DMS 273 (cell line): ENCODE data around the gene TNRC18.

ENCODE experiments used
- DNase-seq: peaks from one replicate; lab custom pipeline; 2025; ENCODE audit not compliant: unreplicated experiment; lab: John Stamatoyannopoulos, UW

The TNRC18 gene

DNA sequence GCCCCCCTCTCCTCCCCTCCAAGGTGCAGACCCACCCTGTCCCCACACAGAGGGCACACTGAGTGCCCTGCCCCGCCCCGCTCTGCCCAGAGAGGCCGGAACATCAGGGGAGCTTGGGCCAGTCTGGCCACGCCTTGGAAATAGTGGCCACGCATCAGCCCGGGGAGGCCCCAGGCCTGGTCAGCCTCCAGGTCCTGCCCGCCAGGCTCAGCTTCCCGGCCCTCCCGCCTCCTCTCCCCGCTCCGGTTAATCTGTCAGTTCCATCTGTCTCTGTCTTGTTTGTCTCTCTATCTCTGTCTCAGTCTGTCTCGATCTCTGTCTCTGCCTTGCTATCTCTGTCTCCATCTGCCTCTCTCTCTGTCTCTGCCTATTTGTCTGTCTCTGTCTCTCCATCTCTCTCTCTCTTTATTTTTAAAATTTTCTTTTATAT is 28.9 kb upstream of the TNRC18 start:
- no peak for DNase-seq

DNA sequence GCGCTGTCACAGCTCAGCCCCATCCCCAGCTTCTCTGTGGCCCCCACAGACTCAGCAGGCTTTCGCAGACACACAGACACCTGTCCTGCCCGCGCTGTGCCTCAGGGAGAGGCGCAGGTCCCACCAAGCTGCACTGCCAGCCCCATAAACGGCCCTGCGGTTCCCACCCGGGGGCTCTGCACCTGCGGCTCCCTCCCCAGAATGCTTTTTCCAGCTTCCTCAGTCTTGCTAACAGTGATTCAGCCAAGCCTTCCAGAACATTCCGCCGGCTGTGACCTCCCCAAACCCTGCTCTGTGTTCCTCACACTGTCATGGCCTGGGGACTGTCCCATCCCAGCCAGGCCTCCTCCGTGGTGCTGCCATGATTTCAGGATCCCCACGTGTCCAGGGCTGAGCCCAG is 27.8 kb upstream of the TNRC18 start:
- no peak for DNase-seq

DNA sequence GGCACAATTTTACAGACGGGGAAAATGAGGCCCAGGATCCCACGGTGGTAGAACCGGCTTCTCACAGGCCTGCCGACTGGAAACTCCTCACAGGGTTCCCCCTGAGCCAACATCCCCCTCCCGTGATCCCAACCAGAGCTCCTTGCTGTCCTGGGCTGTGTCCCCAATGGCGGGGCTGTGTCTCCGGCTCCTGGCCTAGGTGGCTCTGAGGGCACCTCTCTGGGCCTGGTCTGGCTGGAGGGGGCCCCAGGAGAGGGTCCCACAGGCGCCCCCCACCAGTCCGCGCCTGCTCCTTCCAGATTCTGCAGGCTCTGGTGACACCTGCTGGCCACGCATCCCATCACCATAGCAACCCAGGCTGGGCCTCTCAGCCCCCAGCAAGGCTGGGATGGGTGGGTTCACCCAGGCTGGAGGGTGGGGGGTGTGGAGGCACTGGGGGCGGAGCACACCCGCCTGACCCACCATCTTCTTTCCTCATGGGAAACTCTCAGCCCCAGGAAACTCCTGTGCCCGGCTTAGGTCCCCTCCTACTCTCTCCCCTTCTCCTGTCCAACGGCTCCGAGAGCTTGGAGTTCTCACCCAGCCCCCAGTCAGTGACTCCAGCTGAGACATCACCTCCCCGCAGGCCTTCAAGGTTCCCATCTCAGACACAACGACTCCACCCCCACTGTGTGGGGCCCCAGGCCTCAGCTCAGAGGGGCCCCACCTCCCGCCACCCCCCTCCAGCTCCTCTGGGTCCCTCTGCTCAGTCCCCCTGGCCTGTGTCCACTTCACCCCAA is 27.1 kb upstream of the TNRC18 start:
- peak; percentile 89 for DNase-seq

DNA sequence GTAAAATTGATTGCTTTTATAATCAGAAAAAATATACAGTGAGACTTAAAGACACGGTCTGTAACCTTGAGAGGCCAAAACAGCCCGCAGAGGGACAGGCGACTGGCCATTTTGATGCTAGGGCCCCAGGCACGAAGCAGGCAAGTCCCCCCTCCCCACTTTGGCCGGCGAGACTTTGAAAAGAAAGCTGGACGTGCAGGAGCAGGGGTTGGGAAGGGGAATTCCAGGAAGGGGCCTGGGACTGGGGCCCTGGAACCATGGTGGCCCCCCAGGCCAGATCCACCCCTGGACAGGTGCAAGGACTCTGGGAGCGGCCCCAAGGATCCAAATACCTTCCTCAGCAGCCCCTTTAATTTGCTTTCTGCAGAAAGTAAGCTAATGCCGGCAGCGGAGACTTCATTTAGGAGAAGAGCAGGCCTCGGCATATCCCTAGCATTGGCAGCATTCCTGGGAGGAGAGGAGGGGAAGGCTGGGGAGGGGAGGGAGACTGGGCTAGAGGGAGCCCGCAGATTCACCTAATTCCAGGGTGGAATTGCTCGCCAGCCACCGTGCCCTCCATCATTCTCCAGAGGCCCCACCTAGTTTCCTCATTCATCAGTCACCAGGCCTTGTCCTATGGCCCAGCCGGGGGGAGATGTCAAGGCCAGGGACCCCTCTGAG is 24.9 kb upstream of the TNRC18 start:
- peak; percentile 86 for DNase-seq

DNA sequence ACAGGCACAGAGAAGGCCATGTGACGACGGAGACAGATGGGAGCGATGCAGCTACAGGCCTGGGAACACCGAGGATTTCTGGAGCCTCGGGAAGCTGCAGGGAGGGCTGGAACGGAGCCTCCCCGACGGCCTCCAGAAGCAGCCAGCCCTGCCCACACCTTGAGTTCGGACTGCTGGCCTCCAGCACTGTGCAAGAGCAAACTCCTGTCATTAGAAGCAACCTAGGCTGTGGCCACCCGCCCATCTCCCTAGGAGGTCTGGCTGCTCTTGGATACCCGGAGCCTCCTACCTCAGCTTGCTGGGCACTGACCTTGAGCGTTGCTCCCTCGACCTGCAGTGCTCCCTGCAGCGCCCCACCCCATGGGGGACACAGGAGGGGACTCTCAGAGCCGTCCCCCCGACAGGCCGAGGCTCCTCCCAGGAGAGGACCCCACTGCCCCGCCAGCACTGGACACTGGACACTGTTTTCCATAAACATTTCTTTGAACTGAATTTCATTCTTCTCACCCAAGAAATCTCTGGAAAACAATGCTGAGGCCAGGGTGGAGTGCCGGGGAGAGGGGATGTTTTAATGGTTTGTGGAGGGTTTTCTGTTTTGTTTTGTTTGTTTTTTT is 22.5 kb upstream of the TNRC18 start:
- peak; percentile 82 for DNase-seq

DNA sequence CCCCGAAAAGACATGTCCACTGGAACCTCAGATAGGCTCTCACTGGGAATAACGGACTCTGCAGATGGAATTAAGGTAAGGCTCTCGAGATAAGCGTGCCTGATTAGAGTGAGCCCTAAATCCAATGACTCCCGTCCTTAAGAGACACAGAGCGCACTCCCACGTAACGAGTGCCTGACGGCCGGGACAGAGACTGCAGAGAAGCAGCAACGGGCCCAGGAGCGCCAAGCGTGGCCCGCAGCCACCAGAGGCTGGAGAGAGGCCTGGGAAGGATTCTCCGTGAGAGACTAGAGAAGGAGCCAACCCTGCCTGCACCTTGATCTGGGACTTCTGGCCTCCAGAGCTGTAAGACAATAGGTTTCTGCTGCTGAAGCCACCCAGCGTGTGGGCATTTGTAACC is 20.0 kb upstream of the TNRC18 start:
- no peak for DNase-seq

DNA sequence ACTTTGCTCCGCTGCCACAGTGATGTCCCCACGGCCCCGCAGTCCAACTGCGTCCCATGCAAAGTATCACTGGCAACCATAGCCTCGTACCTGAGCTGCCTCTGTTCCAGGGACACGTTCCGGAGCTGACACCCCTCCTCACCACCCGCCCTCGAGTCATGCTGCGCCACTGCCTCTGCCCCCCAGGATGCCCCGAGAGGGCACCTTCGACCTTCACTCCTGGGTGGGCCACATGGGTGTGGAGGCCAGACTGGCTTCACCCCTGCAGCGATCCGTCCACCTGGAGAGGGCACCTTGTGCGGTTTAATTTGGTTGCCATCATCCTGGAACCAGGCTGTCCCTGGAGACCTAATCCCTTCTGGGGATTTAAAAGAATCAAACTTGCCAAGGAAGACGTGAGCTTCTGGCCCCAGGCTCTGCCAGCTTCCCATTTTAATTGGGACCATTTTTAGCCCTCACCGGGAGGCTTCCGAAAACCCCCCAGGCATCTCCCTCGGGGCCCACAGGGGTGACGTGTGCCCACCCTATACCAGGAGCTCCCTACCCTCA is 19.2 kb upstream of the TNRC18 start:
- peak; percentile 55 for DNase-seq

DNA sequence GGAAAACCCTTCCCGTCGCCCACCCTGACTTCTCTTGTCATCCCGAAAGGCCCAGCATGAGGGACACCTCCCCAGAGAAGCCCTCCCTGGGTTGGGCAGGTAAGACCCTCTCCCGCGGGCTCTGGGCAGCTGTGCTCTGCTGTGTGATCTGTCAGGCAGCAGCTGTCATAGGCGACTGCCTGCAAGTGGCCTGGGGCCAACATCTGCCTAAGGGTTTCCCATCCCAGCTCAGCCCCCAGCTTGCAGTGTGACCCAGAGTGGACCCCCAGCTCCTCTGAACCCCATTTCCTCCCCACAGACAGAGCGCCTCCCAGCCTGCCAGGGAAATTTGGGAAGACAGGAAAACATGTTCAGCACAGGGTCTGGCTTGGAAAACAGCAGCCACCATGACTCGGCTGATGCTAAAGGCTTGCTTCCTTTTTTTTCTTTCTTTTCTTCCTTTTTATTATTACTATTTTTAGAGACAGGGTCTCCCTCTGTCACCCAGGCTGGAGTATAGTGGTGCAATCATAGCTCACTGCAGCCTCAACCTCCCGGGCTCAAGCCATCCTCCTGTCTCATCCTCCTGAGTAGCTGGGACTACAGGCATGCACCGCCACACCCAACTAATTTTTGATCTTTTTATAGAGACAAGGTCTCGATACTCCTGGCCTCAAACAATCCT is 18.3 kb upstream of the TNRC18 start:
- DNase-seq, result peak; percentile 72

DNA sequence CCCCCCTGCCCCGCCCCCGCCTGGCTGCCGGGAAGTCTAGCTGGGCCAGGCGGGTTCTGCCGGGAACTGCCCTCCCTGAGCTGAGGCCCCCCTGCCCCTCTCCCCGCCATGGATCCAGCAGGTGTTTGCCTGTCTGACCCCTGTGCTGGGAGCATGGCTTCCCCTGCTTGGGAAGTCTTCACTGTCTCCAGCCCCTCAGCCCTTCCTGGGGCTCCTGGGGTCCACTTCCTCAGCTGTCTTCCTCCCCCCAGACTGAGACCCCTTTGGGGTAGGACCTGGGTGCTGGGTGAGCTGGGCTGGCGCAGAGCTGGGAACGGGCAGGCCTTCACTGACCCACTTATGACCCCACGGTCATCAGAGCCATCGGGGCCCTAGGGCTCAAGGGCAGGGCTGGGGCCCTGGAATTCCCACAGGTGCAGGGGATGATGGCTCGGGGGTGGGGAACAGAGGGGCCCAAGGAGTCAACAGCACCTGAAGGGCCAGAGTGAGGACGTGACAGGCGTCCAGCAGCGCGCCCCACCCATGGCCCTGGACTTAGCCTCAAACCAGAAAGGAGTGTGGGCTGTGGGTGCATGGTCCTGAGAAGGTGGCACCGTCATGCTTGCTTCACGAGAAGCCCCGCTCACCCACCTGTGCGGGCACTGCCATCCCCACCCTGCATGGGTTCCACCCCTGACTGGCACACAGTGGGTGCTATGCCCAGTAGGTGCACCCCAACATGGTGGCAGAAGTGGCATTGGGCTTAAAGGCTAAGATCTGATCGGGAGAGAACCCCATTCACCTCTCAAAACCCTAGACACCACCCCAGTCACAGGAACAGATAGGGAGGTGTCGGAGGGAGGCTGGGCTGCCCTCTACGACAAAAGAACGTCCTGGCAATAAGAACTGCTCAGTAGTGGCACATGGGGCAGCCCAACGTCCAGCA is 16.2 kb upstream of the TNRC18 start:
- peak; percentile 84 for DNase-seq

DNA sequence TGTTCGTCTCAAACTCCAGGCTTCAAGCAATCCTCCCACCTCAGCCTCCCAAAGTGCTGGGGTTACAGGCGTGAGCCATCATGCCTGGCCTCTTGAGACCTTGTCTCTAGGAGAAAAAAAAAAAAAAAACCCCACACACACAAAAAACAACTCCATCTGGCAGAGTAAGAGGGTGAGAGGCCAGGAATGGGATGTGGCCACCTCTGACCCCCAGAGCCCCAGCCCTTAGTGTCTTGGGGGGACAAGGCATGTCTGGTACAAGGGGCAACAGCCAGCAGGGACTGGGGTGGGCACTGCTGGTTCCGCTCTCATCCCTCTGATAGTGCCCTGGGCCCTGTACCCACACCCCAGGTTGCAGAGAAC is 15.6 kb upstream of the TNRC18 start:
- peak; percentile 83 for DNase-seq

DNA sequence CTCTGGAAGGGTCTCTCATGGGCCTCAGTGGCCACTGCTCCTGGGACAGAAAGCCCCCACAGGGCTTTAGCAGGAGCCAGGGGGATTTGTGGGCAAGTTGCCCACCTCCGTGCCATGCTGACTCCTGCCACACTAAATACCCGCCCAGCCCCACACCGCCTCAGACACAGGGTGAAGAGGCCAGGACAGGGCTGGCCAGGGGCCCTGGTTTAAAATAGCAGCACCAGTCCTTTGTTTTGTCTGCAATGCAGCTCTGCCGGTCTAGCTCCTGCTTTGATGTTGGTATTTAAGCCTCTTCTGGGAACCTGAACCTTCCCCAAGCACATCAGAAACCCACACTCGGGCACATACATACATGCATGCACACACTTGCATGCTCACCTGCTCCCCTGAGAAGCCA is 14.4 kb upstream of the TNRC18 start:
- no peak for DNase-seq

DNA sequence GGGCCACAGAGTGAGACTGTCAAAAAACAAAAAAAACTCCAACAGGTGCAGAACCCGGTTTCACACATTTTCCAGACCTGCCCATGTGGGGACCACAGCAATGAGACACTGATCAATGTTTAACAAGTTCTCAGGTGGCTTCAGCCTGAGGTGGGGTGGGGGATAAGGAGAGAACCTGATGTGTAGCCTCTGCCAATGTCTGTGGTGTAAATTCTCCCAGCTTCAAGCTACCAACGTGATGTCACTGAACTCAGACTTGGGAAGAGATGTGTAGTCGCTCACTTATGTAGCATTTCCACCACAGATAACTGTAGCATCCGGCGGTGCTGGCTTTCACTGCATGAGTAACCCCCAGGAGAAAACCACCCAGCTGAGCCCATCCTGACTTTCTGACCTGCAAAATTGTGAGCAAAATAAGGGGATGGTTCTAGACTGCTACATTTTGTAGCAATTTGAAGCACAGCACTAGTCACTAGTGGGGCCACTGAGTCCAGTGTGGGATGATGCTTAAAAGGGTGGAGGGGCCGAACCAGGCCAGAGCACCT is 13.8 kb upstream of the TNRC18 start:
- no peak for DNase-seq

DNA sequence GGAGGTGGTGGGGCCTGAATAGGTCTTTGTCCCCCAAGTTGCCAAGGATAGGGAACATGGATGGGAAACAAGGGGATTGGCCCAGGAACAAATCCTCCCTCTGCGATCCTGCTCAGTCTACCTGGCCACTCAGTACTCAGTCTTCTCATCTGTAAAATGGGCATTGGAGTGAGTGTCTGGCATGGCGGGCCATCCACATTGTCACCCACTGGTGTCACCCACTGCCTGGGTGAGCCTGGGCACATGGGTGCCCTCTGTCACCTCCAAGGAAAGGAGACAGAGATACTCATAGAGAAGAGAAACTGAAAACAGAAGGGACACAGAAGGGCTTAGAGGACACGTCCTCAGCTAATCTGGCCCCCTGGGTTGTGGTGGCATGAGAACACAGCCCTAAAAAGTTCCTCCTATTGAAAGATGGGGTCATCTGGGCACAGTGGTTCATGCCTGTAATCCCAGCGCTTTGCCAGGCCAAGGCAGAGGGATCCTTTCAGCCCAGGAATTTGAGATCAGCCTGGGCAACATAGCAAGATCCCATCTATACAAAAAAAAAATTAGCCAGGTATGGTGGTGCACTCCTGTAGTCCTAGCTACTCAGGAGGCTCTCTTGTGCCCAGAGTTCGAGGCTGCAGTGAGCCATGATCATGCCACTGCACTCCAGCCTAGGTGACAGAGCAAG is 12.5 kb upstream of the TNRC18 start:
- DNase-seq, result no peak

DNA sequence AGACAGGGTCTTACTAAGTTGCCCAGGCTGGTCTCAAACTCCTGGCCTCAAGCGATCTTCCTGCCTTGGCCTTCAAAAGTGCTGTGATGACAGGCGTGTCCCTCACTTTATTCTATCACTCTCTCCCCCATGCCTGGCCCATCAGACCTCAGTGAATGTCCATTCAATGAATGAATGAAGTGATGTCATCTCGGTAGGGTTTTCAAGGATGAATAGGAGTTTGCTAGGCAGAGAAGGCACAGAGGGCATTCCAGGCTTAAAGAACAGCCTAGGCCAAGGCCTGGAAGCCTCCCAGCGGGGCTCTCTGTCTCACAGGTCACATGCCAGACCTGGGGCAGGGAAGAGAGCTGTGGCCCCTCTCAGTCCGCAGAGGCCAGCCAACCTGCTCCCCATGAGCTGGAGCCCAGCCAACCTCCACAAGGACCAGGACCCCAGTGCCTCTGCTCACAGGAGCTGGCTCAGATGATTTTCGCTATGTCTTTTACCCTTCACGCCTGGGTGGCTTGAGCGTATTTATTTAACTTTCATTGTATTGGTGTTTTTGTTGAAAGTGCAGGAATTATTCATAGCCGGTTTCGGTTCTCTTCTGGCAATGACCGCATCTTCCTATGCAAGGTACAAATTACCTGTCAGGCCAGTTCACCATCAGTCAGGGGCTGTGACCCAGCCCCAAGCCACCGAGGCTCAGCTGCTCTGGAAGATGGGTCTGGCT is 11.8 kb upstream of the TNRC18 start:
- no peak for DNase-seq

DNA sequence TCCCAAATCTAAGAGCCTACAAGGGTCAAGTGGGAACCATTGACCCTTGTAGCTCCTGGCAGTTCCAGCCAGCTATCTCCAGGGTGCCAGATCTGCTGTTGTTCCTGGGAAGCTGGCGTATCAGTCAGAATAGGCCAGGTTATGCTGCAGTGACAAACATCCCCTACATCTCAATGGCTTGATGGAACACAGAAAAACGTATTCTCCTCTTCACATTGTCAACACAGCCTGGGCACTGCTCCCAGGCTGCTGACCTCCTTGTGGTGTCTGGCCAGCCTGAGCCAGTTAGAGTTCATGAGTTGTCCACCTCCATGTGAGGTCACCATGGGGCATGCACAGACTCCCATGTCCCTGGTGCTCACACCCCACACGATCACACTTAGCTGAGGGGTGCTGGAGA is 9.5 kb upstream of the TNRC18 start:
- no peak for DNase-seq

DNA sequence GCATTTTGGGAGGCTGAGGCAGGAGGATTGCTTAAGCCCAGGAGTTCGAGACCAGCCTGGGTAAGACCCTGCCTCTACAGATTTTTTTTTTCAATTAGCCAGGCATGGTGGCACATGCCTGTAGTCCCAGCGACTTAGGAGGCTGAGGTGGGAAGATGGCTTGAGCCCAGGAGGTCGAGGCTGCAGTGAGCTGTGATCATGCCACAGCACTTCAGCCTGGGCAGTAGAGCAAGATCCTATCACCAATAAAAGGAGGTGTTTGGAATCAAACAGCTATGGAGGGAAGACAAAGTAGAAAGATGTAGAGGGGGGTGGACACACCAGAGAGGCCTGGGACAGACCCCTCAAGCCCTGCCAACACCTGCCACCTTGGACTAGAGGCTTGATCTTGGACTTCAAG is 9.1 kb upstream of the TNRC18 start:
- DNase-seq, result no peak

DNA sequence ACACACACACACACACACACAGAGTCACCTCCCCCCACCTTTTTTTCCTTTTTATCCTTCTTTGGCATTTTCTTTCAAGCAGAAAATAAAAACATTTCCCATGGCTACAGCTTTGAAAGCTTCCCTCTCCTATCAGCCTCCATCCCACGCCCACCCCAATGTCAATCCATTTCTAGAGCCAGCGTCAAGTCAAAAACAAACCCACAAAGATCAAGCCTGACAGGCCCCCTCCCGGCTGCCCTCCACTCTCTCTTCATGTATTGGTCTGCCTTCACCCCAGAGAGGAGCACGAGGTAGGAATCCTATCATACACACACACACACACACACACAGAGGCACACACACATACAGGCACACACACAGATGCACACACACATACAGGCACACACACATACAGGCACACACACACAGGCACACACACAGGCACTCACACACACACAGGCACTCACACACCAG is 8.0 kb upstream of the TNRC18 start:
- DNase-seq, result no peak

DNA sequence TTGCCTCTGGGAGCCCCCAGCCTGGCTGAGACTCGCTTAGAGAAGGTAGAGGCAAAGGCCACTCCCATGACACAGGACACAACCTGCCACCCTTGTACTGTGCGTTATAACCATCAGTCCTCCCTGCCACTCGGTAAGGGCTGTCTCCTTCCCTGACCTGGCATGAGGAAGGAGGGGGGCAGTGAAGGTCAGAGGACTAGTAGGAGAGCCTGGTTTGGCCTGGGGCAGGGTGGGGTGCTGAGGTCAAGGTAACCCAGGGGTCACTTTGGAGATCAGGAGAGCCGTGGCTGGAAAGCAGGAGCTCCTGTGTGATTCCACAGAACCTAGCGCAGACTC is 6.9 kb upstream of the TNRC18 start:
- DNase-seq, result no peak
